NT2/D1 (cell line): ENCODE results near the gene CMC1.

ENCODE experiments used
- SUZ12 ChIP-seq: IDR thresholded peaks from 2 replicates; pipeline ENCODE4 v1.6.1; 2011; ENCODE audit not compliant: insufficient read length, insufficient read depth; ENCODE audit errors: extremely low read depth
- YY1 ChIP-seq: IDR thresholded peaks from 2 replicates; pipeline ENCODE4 v1.6.1; 2011; ENCODE audit not compliant: insufficient read length, insufficient read depth
- ZNF274 ChIP-seq: IDR thresholded peaks from 2 replicates; pipeline ENCODE4 v1.6.1; 2011; ENCODE audit warnings: mild to moderate bottlenecking, low read depth, low read length

DNA sequence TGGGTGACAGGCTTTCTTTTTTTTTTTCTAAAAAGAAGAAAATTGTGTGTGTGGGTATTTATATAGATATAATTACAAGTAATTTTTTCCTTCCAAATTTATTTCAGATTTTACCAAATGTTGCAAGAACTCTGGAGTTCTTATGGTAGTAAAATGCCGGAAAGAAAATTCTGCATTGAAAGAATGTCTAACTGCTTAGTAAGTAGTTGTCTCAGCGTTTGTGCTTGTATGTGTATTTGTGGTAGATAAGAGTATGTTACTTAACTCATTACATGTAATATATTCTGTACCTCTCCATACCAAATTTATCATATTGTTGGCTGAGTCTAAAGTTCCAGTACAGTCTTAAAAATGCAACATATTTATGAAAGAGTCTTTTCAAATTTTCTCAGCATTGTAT lies 74.8 kb downstream of the CMC1 start:
- TF ChIP-seq YY1, result no peak
- no peak for TF ChIP-seq ZNF274
- no peak for TF ChIP-seq SUZ12
